ENCODE results near the gene FOXG1. TPM values are rescaled to one million over a fixed set of nuclear protein-coding genes. Genes with fewer than 3 reads are reported as not detected.

The FOXG1 gene
- total RNA-seq, 6 experiments from 2014 or later, result not detected

- Histone ChIP-seq H3K27me3 (peaks cover 11 to 34% of the 10 kb centered on the region in 2 donors), H3K27ac (no peak overlapping the region), H3K36me3 (no peaks in the 10 kb centered on the region), H3K9me3 (no peaks in the 10 kb centered on the region), H3K4me3 (no peak overlapping the region), H3K4me1 (no peaks in the 10 kb centered on the region)
- TF ChIP-seq CTCF (IDR thresholded peaks at IDR 0.05) (peak in 3 of 4 donors; percentile 52 to 57 (median 53)), POLR2A (IDR thresholded peaks at IDR 0.05) (no peak)
- DNase-seq, result no peak
- intact Hi-C loops (cut with DNase I), result loop anchor here in 1 of 2 donors (10.0 kb wide), 1 partner anchor 778 kb away; no protein-coding TSS in a partner anchor
- 2% methylated on average over 21 of the region's 23 CpGs for WGBS (ENCODE audit: insufficient coverage, low coverage, low lambda C conversion rate, missing lambda C conversion rate)
- ATAC-seq, result peak; percentile 61 to 74 (median 64)
These were observed 9.6 kb upstream of the FOXG1 start for GRCh38 chr14:28756884-28757570.

- no peak for DNase-seq
- no peak overlapping the region for H3K27ac ChIP-seq
- peaks cover 11 to 37% of the 10 kb centered on the region in 2 donors for H3K27me3 ChIP-seq
- intact Hi-C loops (cut with DNase I), result loop anchor here in 1 of 2 donors (10.0 kb wide), 1 partner anchor 777 kb away; no protein-coding TSS in a partner anchor
- TF ChIP-seq CTCF (IDR thresholded peaks at IDR 0.05) (no peak), POLR2A (IDR thresholded peaks at IDR 0.05) (no peak)
- H3K9me3 ChIP-seq, result no peaks in the 10 kb centered on the region
- no peaks in the 10 kb centered on the region for H3K36me3 ChIP-seq
- 6% methylated on average over 7 of the region's 7 CpGs for WGBS (ENCODE audit: insufficient coverage, low coverage, low lambda C conversion rate, missing lambda C conversion rate)
- H3K4me1 ChIP-seq, result no peaks in the 10 kb centered on the region
- ATAC-seq, result no peak
- H3K4me3 ChIP-seq, result no peak overlapping the region
These were observed 8.8 kb upstream of the FOXG1 start for GRCh38 chr14:28757786-28758185.

- intact Hi-C loops (cut with DNase I), result loop anchor here in 1 of 2 donors (10.0 kb wide), 1 partner anchor 776 kb away; no protein-coding TSS in a partner anchor
- WGBS (ENCODE audit: insufficient coverage, low coverage, low lambda C conversion rate, missing lambda C conversion rate), result 3% methylated on average over 12 of the region's 12 CpGs
- H3K4me1 ChIP-seq, result no peaks in the 10 kb centered on the region
These were observed 8.2 kb upstream of the FOXG1 start for GRCh38 chr14:28758253-28758884.

More at GRCh38 chr14:28758253-28758884, 8.2 kb upstream of the FOXG1 start:
- DNase-seq (no peak), ATAC-seq (no peak)
- Histone ChIP-seq H3K4me3 (no peak overlapping the region), H3K27me3 (peaks cover 13 to 43% of the 10 kb centered on the region in 2 donors), H3K27ac (no peak overlapping the region), H3K9me3 (no peaks in the 10 kb centered on the region), H3K36me3 (no peaks in the 10 kb centered on the region)
- TF ChIP-seq CTCF (IDR thresholded peaks at IDR 0.05) (no peak), POLR2A (IDR thresholded peaks at IDR 0.05) (no peak)
